ENCODE measurements around the gene SAGE1. TPM values are rescaled to one million over a fixed set of nuclear protein-coding genes. Genes with fewer than 3 reads are reported as not detected.
"Not testable (repeated sequence)": the region's sequence is repeated elsewhere in the genome, so short reads cannot be mapped to it uniquely, and the experiment has no call there.

Gene SAGE1
- not detected for total RNA-seq

DNA sequence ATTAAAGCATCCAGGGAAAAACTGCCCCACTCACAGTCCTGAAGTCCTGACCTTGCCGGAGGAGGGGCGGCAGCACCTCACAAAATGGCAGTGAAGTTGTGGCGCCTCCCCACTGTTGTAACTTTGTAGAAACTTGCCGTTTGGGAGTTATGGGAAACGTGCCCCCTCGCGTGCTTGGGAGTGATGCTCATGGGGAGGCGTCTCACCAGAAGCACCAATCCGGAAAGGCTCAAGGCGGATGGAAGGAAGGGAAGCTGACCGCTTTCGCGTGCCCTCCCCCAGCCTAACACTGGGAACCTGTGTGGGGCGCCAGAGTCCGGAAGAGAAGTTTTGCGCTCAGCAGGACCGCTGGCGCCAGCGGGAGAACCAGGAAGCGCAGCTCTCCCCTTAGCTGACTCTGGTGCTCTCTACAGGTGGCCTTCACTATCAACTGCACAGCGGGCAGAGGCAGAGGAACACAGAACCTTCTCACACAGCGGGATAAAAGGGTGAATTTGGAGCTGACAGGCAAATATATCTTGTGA lies at the start of gene SAGE1, which contains the start of gene CT45A10:
Gene SAGE1 (plus strand): TSS at position 423 of the 524 bp plus-strand sequence. CDS start 2,527 bp downstream, outside the sequence.
Gene CT45A10 (minus strand): TSS at position 151 of the 524 bp plus-strand sequence. CDS start 8,100 bp downstream, outside the sequence.
- ATAC-seq (replicated peaks in 6 of 8): no peak
- 84% methylated on average over 15 of the region's 22 CpGs; no CpG with 5 or more reads in 9 of the 10 experiments for WGBS, 10 experiments
- no peak within 1 kb of the TSS for H3K27ac ChIP-seq
- no peaks in the 10 kb centered on the region for H3K4me1 ChIP-seq (replicated peaks in 1 of 2)
- in situ Hi-C loops (cut with MboI; ENCODE audit: low pct_unique_long_range_greater_than_20kb in 2 of 9, low sequenced_read_pairs in 9 of 9, unreplicated experiment in 9 of 9): no loop called here
- no peak within 1 kb of the TSS for H3K4me3 ChIP-seq

- H3K4me3 ChIP-seq; in situ Hi-C loops (cut with MboI; ENCODE audit: low pct_unique_long_range_greater_than_20kb in 2 of 9, low sequenced_read_pairs in 9 of 9, unreplicated experiment in 9 of 9); H3K27ac ChIP-seq; H3K4me1 ChIP-seq (replicated peaks in 1 of 2); ATAC-seq (replicated peaks in 6 of 8): not testable (repeated sequence)
- WGBS, 10 experiments: no CpG with 5 or more reads among the region's 17 CpGs
These were observed 39.1 kb upstream of the SAGE1 start, which contains the start of gene CT45A8 for GRCh38 chrX:135854438-135854837. Gene CT45A8, minus strand, starts transcription at chrX:135854538. Its CDS starts 3,755 bp downstream, at chrX:135850783.

GRCh38 chrX:135871712-135872111 lies 21.8 kb upstream of the SAGE1 start, which contains the start of gene CT45A9:
Gene CT45A9, minus strand, starts transcription at chrX:135871812. Its CDS starts 3,751 bp downstream, at chrX:135868061.
- ATAC-seq (replicated peaks in 6 of 8); H3K27ac ChIP-seq; in situ Hi-C loops (cut with MboI; ENCODE audit: low pct_unique_long_range_greater_than_20kb in 2 of 9, low sequenced_read_pairs in 9 of 9, unreplicated experiment in 9 of 9); H3K4me3 ChIP-seq; H3K4me1 ChIP-seq (replicated peaks in 1 of 2): not testable (repeated sequence)
- no CpG with 5 or more reads among the region's 17 CpGs for WGBS, 10 experiments

- H3K4me3 ChIP-seq; ATAC-seq (replicated peaks in 6 of 8); in situ Hi-C loops (cut with MboI; ENCODE audit: low pct_unique_long_range_greater_than_20kb in 2 of 9, low sequenced_read_pairs in 9 of 9, unreplicated experiment in 9 of 9); H3K27ac ChIP-seq; H3K4me1 ChIP-seq (replicated peaks in 1 of 2): not testable (repeated sequence)
- 0% methylated on average over 1 of the region's 5 CpGs; no CpG with 5 or more reads in 8 of the 10 experiments for WGBS, 10 experiments
These were observed 10.8 kb upstream of the SAGE1 start for GRCh38 chrX:135882741-135883140.

DNA sequence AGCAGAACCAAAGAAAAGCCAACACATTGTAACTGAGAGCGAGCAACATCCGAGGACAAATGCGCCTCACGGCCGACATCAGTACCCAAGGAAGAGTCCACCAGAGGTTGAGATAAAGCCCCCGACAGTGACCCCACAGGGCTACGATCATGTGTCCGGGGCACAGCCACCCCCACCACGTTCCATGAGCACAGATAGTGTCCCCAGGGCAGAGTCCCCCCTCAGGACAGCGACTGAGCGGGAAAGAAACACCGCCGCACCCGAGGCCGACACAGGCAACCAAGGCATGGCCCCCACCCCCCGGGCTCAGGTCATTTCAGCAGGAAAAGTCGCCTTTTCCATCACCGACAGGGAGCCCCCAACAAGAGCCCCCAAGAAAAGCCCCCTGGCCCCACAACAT lies 5.3 kb upstream of the SAGE1 start:
- in situ Hi-C loops (cut with MboI; ENCODE audit: low pct_unique_long_range_greater_than_20kb in 2 of 9, low sequenced_read_pairs in 9 of 9, unreplicated experiment in 9 of 9): not testable (repeated sequence)

GRCh38 chrX:135888976-135889375 lies 4.5 kb upstream of the SAGE1 start:
- WGBS, 10 experiments: 40 to 60% (median 53%) methylated on average over 1 to 3 of the region's 15 CpGs; no CpG with 5 or more reads in 7 of the 10 experiments
- H3K27ac ChIP-seq; H3K4me3 ChIP-seq; in situ Hi-C loops (cut with MboI; ENCODE audit: low pct_unique_long_range_greater_than_20kb in 2 of 9, low sequenced_read_pairs in 9 of 9, unreplicated experiment in 9 of 9); ATAC-seq (replicated peaks in 6 of 8); H3K4me1 ChIP-seq (replicated peaks in 1 of 2): not testable (repeated sequence)

More for the DNA sequence above, 5.3 kb upstream of the SAGE1 start:
- ATAC-seq (replicated peaks in 6 of 8); H3K27ac ChIP-seq; H3K4me1 ChIP-seq (replicated peaks in 1 of 2); H3K4me3 ChIP-seq: not testable (repeated sequence)
- WGBS, 10 experiments: no CpG with 5 or more reads among the region's 18 CpGs

DNA sequence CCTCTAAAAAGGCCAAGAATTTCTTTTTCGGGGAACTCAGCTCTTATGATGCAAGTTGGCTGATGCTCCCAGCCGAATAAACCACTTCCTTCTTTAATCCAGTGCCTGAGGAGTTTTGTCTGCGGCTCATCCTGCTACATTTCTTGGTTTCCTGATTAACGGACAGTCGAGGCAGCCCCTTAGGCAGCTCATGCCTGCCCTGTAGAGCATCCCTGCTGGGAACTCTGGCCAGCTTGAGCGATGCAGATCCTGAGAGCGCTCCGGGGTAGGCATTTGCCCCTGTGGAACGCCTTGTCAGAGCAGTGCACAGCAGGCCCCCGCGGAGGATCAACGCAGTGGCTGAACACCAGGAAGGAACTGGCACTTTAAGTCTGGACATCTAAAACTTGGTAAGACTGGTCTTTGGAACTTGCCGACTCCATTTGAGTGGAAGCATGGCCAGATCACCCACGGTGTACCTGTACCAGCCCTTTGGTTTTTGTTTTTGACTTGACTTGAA lies 3.4 kb upstream of the SAGE1 start:
- WGBS, 10 experiments: 35 to 96% (median 70%) methylated on average over 1 to 4 of the region's 14 CpGs; no CpG with 5 or more reads in 6 of the 10 experiments
- Histone ChIP-seq H3K4me1 (replicated peaks in 1 of 2) (no peaks in the 10 kb centered on the region), H3K27ac (no peak overlapping the region), H3K4me3 (no peak overlapping the region)
- in situ Hi-C loops (cut with MboI; ENCODE audit: low pct_unique_long_range_greater_than_20kb in 2 of 9, low sequenced_read_pairs in 9 of 9, unreplicated experiment in 9 of 9): no loop called here
- no peak for ATAC-seq (replicated peaks in 6 of 8)

DNA sequence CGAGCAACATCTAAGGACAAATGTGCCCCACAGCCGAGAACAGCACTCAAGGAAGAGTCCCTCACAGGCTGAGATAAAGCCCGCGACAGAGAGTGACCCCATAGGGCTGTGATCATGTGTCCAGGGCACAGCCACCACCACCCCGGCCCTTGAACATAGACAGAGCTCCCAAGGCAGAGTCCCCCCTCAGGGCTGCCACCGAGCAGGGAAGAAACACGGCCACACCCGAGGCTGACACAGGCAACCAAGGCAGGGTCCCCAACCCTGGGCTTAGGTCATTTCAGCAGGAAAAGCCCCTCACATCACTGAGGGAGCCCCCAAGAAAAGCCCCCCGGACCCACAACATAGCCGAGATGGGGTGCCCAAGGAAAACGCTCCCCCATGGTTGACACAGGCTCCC lies 735 bp upstream of the SAGE1 start:
- WGBS, 10 experiments: 81% methylated on average over 5 of the region's 11 CpGs; no CpG with 5 or more reads in 9 of the 10 experiments

DNA sequence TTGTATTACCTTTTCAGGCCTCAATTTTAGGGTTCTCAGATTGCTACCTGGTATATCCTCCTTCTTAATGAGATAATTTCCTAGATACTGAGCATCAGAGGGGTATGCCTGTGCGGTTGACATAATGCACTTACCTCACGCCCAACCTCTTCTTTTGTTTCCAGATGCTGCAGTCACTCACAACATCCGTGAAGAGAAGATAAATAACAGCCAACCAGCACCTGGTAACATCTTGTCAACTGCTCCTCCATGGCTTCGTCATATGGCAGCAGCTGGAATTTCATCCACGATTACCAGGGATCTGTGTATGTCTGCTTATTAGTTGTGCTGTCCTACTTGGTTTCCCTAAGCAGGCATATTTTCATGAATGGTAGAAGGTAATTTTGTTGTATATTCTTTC lies 16.7 kb downstream of the SAGE1 start:
- ATAC-seq (replicated peaks in 6 of 8): no peak

More for the DNA sequence above, 735 bp upstream of the SAGE1 start:
- no peak overlapping the region for H3K4me3 ChIP-seq
- no peaks in the 10 kb centered on the region for H3K4me1 ChIP-seq (replicated peaks in 1 of 2)
- no peak overlapping the region for H3K27ac ChIP-seq
- no peak for ATAC-seq (replicated peaks in 6 of 8)
- in situ Hi-C loops (cut with MboI; ENCODE audit: low pct_unique_long_range_greater_than_20kb in 2 of 9, low sequenced_read_pairs in 9 of 9, unreplicated experiment in 9 of 9): no loop called here

DNA sequence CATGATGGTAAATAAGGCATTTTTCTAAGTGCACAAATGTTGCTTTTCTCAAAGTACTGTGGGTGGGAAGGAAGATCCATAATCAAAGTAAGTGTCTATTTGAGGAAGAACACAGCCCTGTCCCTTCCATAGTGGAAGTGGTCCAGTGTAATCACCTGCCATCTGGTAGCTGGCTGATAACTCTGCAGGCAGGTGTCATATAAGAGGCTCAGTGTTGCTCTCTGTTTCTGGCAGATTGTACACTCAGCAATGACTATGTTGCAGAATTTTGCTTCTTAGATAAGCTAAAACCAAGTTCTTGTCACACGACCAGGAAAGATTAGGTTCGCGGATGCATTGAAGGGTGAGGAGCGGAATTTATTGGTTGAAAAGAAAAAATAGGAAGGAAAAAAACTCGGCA lies 20.9 kb downstream of the SAGE1 start:
- ATAC-seq (replicated peaks in 6 of 8): no peak
- 50 to 85% (median 57%) methylated on average over 4 to 5 of the region's 5 CpGs; no CpG with 5 or more reads in 7 of the 10 experiments for WGBS, 10 experiments
- in situ Hi-C loops (cut with MboI; ENCODE audit: low pct_unique_long_range_greater_than_20kb in 2 of 9, low sequenced_read_pairs in 9 of 9, unreplicated experiment in 9 of 9): no loop called here
- H3K4me1 ChIP-seq (replicated peaks in 1 of 2): no peaks in the 10 kb centered on the region
- H3K27ac ChIP-seq: no peak overlapping the region
- no peak overlapping the region for H3K4me3 ChIP-seq

More for the DNA sequence above, 16.7 kb downstream of the SAGE1 start:
- Histone ChIP-seq H3K4me3 (no peak overlapping the region), H3K4me1 (replicated peaks in 1 of 2) (no peaks in the 10 kb centered on the region), H3K27ac (no peak overlapping the region)
- WGBS, 10 experiments: 20 to 90% (median 57%) methylated on average over 1 to 3 of the region's 5 CpGs; no CpG with 5 or more reads in 5 of the 10 experiments
- in situ Hi-C loops (cut with MboI; ENCODE audit: low pct_unique_long_range_greater_than_20kb in 2 of 9, low sequenced_read_pairs in 9 of 9, unreplicated experiment in 9 of 9): no loop called here

DNA sequence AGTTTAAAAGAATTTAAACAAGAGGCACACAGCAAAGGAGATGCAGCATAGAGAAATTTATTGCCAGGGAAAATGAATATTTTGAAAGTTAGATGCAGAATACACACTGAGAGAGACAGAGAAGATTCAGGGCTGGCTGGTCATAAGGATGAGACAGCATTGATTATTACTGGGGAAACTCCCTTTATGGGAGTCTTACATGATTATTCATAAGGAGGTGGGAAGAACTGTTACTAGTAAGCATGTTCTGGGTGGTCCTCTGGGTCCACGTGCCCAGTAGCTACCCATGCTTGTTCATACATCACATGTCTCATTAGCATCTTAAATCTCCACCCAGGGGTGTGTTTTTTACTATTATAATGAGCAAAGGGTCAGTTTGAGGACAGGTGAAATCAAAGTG lies 27.0 kb downstream of the SAGE1 start:
- ATAC-seq (replicated peaks in 6 of 8): peak in 3 of 8 experiments; percentile 87 to 91 (median 90)
- H3K4me3 ChIP-seq; H3K27ac ChIP-seq; in situ Hi-C loops (cut with MboI; ENCODE audit: low pct_unique_long_range_greater_than_20kb in 2 of 9, low sequenced_read_pairs in 9 of 9, unreplicated experiment in 9 of 9); H3K4me1 ChIP-seq (replicated peaks in 1 of 2): not testable (repeated sequence)
- WGBS, 10 experiments: 17% methylated on average over 1 of the region's 1 CpG; no CpG with 5 or more reads in 9 of the 10 experiments

GRCh38 chrX:135923353-135923752 lies 29.8 kb downstream of the SAGE1 start:
- in situ Hi-C loops (cut with MboI; ENCODE audit: low pct_unique_long_range_greater_than_20kb in 2 of 9, low sequenced_read_pairs in 9 of 9, unreplicated experiment in 9 of 9): no loop called here
- WGBS, 10 experiments: 20 to 80% (median 71%) methylated on average over 1 to 5 of the region's 5 CpGs; no CpG with 5 or more reads in 7 of the 10 experiments
- Histone ChIP-seq H3K4me3 (no peak overlapping the region), H3K4me1 (replicated peaks in 1 of 2) (no peaks in the 10 kb centered on the region), H3K27ac (no peak overlapping the region)
- ATAC-seq (replicated peaks in 6 of 8): no peak

GRCh38 chrX:135927897-135928296 lies 34.4 kb downstream of the SAGE1 start:
- no peak overlapping the region for H3K4me3 ChIP-seq
- 20 to 40% (median 27%) methylated on average over 1 to 2 of the region's 2 CpGs; no CpG with 5 or more reads in 7 of the 10 experiments for WGBS, 10 experiments
- H3K4me1 ChIP-seq (replicated peaks in 1 of 2): no peaks in the 10 kb centered on the region
- no peak for ATAC-seq (replicated peaks in 6 of 8)
- in situ Hi-C loops (cut with MboI; ENCODE audit: low pct_unique_long_range_greater_than_20kb in 2 of 9, low sequenced_read_pairs in 9 of 9, unreplicated experiment in 9 of 9): no loop called here
- no peak overlapping the region for H3K27ac ChIP-seq

All from motor neuron (in vitro differentiated cells).